ENCODE measurements around the gene MRPL22. TPM values are rescaled to one million over a fixed set of nuclear protein-coding genes. Genes with fewer than 3 reads are reported as not detected.

Gene MRPL22
- total and polyA plus RNA-seq, 2 of the 13 experiments (the other 11 are each of a cell fraction or from before 2014, with no cell fraction given), result 66.8 to 84.8 TPM

- no peak for TF ChIP-seq ZNF414 (CRISPR knock-in tag; IDR thresholded peaks at IDR 0.05)
- 0 out of 2 replicates have a peak, but pooled peaks have one; percentile 4 for TF ChIP-seq BCL6 (CRISPR knock-in tag; IDR thresholded peaks at IDR 0.05)
- TF ChIP-seq ZBTB26 (CRISPR knock-in tag; IDR thresholded peaks at IDR 0.05; ENCODE audit: borderline replicate concordance), result 0 out of 2 replicates have a peak, but pooled peaks have one; percentile 61
- TF ChIP-seq TRIM22 (IDR thresholded peaks at IDR 0.05), result no peak
- no peak for TF ChIP-seq CBX2 (IDR thresholded peaks at IDR 0.05; ENCODE audit: low read depth, low read length)
- TF ChIP-seq CBX2 (CRISPR knock-in tag; IDR thresholded peaks at IDR 0.05; ENCODE audit: low read depth), result no peak
- TF ChIP-seq ZNF101 (CRISPR knock-in tag; IDR thresholded peaks at IDR 0.05; ENCODE audit: borderline replicate concordance, low read depth), result no peak
- peak; percentile 68; the same call in 1 of the 2 replicates for TF ChIP-seq BRD4 (CRISPR knock-in tag; IDR thresholded peaks at IDR 0.05)
- TF ChIP-seq SALL2 (CRISPR knock-in tag; IDR thresholded peaks at IDR 0.05), result no peak; the same call in 1 of the 2 replicates
- peak; percentile 14; the same call in 1 of the 2 replicates for TF ChIP-seq ZMYM3 (CRISPR knock-in tag; IDR thresholded peaks at IDR 0.05)
- no peak for TF ChIP-seq ZBTB3 (CRISPR knock-in tag; IDR thresholded peaks at IDR 0.05; ENCODE audit: borderline replicate concordance, low read depth)
- peak; percentile 27; the same call in 1 of the 2 replicates for TF ChIP-seq MYC (CRISPR knock-in tag; IDR thresholded peaks at IDR 0.05; ENCODE audit: borderline replicate concordance)
- TF ChIP-seq IKZF5 (CRISPR knock-in tag; IDR thresholded peaks at IDR 0.05), result 0 out of 2 replicates have a peak, but pooled peaks have one; percentile 24
- TF ChIP-seq ARNTL (CRISPR knock-in tag; IDR thresholded peaks at IDR 0.05), result no peak
- TF ChIP-seq ZMYM4 (CRISPR knock-in tag; IDR thresholded peaks at IDR 0.05), result peak; percentile 79
- TF ChIP-seq ATF5 (CRISPR knock-in tag; IDR thresholded peaks at IDR 0.05; ENCODE audit: low read depth), result no peak
- peak; percentile 51; the same call in 1 of the 2 replicates for TF ChIP-seq ZNF280D (CRISPR knock-in tag; IDR thresholded peaks at IDR 0.05)
Measured at GRCh38 chr5:154940772-154941620, at the start of gene MRPL22 (continued).
